ENCODE data around the gene KRT28.

The KRT28 gene, protein sequence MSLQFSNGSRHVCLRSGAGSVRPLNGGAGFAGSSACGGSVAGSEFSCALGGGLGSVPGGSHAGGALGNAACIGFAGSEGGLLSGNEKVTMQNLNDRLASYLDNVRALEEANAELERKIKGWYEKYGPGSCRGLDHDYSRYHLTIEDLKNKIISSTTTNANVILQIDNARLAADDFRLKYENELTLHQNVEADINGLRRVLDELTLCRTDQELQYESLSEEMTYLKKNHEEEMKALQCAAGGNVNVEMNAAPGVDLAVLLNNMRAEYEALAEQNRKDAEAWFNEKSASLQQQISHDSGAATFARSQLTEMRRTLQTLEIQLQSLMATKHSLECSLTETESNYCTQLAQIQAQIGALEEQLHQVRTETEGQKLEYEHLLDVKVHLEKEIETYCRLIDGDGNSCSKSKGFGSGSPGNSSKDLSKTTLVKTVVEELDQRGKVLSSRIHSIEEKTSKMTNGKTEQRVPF

DNA sequence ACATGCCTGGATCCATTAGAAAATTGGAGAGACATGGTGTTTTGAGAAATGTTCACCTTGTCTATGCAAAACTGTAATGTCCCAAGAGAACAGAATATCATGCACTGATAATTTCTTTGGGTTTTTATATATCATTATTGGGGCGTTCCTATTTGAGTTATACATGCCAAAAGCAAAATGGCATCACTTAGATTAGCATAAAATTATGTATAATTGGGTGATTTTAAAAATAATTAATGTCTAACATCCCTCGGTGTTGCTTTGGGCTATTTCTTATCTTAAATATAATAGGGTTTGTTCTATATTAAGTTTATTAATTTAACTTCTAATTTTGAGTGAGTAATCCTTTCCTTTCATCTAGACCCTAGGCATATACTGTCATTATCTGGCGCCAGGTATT, at the start of gene KRT28:
Gene KRT28, minus strand, starts transcription at position 101 of the 400 bp plus-strand sequence. Its CDS starts 66 bp downstream, at position 35.
- FAIRE-seq = no peak

DNA sequence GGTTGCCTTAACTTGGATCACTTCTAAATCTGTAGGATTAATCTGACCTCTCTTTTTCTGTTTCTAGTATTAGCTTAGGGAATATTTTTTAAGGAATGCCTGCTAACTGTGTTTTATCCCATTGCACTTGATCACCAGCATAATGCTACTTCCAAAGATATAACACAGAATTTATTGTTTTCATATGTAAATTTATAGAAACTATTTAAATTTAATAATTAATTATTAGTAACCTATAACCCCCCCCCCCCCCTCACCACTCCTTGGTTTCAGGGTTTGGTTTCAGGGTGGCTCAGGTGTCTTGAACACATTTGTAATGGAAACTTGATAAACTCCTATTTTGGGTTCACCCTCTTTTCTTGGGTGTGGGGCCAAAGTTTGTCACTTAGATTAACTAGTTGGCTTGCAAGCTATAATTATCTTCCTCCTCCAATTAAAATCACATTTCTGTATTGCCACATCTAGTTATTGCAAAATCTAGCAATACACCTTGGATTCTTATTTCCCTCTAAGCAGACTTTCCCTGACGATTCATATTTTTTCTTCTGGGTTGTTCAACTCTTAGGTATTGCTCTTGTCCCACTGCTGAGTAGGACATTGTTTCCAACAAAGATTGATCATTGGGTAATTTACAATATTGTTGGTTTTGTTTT, 49.0 kb upstream of the KRT28 start:
- no peak for FAIRE-seq

DNA sequence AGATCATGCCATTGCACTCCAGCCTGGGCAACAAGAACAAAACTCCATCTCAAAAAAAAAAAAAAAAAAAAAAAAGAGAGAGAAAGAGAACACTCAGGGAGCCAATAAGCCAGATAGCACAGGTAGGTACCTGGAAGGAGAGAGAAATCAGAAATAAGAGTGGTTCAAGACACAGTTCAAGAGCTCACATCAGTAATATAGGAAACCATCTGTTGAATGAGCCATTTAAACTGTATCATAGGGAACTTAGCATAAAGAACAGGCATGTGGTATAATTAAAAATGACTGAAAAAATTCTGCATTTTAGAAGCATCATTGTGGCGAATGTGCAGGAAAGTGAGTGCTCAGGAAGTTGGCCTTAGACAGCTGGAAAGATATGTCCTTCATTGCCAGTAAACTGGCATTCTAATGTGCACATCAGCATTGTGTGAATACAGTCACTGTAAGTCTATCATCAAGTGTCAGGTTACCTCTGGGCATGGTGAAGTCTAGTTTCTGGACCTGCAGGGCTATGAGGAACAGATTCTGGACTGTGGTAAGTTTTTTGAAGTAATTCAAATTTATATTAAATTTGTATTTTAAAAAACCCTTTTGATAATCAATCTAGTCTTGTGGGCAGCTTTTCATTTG, 46.9 kb upstream of the KRT28 start:
- no peak for FAIRE-seq

DNA sequence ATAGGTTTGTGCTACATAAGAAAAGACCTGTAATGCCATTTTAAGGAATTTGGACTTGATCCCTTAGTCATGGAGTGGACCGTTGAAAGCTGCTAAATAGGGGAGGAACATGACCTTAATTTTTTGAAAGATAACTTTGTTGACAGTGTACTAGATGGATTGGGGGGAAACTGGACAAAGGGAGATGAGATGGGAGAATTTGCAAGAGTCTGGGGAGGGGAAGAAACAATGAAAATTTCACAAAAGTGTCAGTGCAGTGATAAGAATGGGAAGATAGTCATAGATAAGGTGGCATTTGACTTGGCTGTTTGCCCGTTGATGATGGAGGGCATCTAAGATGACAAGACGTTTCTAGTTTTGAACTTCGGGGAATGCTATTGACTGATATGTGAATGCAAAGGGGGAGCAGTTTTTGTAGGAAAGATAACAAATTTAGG, 44.9 kb upstream of the KRT28 start:
- no peak for FAIRE-seq

DNA sequence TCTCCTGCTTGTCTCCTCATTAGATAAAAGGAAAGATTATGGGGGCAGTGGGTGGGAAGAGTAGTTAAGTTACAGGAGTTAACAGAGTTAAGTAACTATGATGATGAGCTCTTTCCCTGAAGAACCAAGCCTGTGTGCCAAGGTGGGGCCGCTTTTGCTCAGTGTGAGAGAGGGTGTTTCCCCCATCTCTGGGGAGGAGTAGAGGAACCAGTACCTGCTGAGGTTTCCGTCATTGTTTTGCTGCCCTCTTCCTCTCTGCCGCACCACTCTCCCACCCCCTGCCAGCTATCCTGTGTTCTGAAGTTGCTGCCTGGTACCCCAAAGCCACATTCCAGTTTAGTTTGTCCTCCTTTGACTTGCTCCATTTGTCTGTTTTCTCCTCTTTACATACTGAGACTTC, 43.5 kb upstream of the KRT28 start:
- no peak for FAIRE-seq

DNA sequence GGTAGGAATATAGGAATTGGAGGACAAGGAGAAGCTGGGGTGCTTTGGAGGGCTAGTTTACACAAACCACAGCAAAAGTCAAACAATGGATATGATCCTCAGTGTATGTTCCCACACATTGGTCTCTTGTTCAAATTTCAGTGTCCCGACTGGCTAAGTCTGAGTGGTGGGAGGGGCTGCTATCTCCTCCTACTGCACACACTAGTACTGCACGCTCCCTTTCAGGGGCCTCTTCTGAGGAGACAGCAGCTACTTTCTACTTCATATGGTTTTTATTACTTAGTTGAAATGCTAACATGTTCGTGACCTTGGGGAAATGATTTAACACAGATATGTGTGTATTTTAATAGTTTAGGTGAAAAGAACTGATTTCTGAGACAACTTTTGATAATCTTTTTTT, 41.5 kb upstream of the KRT28 start:
- no peak for FAIRE-seq

DNA sequence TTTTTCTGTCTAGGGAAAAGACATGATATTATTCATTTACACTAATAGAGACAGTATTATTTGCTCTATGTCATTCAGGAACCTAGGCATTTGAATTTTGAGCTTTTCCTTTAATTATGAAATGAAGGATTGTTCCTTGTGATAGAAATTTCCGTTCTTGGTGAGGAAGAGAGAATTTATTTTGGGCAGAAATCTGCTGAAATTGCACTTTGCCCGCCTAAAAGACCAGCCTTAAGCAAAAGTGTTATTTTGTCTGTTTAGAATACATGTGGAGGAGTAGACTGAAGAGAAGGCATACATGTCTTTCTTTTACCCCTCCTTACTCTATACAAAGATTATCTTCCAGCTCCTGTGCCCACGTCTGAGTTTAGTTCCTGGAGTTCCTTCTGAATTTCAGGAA, 39.4 kb upstream of the KRT28 start:
- no peak for FAIRE-seq

DNA sequence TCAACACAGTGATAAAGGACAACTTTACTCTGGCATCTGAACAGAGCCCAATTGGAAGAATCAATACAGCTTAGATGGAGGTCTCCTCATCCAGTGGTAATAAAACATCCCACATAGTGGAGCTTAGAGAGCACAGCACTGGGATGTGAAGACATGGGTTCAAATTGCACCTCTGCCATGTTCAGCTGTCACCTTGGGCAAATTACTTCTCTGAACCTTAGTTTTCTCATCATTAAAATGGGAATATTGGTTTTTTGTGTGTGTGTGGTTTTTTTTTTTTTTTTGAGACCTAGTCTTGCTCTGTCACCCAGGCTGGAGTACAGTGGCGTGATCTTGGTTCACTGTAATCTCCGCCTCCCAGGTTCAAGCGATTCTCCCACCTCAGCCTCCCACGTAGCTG, 36.3 kb upstream of the KRT28 start:
- FAIRE-seq = no peak

DNA sequence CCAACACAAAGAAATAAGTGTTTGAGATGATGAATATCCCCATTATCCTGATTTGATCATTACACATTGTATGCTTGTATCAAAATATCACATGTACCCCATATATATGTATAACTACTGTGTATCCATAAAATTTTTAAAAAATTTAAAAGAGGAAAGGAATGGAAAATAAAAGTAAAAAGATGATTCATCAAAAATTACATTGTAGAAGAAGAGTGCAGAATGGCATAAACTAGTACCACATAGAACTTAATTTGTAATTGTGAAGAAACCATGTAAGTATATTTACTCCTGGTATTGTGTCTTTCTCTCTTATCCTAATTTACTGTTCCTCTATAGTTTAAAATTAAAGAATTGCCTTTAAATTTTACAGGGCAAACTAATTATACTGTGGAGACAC, 34.1 kb upstream of the KRT28 start:
- no peak for FAIRE-seq

DNA sequence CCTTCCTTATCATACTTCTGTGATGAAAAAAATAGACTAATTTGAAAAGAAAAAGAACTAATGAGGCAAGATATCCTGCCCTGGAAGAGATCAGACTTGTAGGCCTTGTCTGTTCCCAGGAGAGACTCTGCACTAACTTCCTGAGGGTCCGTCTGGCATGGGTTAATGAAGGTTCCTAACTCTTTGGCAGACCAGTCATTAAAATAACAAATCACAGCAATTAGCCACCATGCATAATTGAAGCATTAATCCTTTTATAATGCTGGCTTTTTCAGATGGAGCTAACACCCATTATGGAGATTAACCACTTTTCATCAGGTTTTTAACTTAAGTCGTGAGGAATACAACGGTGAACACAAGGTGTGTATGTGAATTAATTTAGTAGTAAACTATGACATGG, 33.1 kb upstream of the KRT28 start:
- no peak for FAIRE-seq

DNA sequence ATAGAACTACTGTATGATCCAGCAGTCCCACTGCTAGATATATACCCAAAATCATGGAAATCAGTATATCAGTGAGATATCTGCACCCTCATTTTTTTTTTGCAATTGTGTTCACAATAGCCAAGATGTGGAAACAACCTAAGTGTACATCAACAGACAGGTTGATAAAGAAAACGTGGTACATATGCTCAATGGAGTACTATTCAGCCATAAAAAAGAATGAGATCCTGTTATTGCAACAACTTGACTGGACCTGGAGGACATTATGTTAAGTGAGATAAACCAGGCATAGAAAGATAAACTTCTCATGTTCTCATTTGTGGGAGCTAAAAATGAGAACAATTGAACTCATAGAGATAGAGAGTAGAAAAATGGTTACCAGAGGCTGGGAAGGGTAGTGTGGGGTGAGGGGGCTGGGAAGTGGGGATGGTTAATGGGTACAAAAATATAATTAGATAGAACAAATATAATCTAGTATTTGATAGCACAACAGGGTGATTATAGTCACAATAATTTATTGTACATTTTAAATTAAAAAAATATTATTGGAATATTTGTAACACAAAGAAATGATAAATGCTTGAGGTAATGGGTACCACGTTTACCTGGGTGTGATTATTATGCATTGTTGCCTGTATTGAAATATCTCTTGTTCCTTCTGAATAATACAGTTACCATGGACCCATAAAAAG, 30.5 kb upstream of the KRT28 start:
- FAIRE-seq = no peak

DNA sequence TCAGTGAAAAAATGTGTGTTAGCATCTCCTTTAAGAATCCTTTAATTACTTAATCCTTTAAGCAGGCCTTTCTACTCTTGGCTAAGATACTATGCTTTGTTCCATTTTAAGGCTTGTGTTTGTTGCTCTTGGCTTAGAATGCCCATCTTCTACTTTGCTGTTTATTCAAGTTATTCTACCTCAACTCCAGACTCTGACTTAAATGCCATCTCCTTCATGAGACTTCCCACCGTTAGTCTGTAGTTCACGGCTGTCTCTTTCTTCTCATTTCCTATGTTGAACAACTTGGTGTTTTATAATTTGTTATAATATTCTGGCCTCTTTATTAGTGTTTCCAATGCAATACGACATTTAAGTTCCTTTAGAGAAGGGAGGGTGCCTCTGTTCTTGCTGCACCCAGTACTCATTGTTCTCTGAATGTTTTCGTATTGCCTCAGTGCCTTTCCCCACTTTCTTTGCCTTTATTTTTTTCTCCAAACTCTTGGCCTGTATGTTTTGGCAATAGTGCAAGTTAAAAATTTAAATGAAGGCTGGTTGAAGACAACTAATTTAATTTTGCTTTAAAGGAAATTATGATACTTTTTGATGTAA, 28.8 kb upstream of the KRT28 start:
- FAIRE-seq = no peak

DNA sequence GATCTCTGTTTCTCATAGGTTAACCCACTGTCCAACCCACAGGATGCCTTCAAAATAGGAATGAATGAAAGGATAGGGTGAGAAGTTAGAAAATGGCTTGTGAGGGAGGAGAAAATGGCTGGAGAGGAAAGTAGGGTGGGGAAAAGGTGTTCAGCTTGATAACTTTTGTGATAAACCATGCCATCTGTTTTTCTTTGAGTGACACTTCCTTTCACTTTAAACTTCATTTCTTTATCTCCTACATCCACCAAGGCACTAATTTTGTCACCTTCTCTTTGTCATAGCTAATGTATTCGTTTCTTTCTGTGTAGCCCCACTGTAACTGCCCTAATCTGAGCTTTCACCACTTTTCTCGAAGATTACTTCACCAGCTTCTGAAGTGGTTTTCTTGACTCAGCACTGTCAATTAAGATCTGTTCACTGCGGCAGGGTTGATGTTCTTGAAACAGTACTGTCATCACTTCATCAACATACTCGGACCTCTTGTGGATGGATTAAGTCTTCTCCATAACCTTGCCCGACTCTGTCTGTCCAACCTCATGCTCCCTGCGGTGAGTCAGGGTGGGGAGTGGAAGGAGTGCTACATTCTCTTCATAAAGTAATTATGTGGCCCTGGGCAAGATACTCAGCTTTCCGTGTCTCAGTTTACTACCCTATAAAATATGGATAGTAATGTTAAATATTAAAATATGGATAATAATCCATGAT, 28.1 kb upstream of the KRT28 start:
- FAIRE-seq = no peak

DNA sequence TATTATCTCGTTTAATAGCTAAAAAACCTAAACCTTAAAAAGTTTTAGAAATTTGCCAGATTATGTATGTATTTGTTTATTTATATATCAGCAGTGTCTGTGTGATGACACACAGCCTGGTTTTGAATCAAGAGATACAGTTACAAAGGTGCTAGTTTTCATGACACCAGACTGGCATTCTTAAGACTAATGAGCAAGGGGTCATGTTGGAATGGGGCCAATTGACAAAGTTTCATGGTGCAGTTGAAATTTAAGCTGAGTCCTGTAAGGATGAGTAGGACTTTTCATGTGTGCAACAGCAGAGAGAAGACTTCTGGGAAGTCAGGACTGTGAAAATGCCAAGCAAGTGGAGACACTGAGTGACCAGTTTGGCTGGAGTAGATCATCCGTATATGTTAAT, 25.8 kb upstream of the KRT28 start:
- no peak for FAIRE-seq

DNA sequence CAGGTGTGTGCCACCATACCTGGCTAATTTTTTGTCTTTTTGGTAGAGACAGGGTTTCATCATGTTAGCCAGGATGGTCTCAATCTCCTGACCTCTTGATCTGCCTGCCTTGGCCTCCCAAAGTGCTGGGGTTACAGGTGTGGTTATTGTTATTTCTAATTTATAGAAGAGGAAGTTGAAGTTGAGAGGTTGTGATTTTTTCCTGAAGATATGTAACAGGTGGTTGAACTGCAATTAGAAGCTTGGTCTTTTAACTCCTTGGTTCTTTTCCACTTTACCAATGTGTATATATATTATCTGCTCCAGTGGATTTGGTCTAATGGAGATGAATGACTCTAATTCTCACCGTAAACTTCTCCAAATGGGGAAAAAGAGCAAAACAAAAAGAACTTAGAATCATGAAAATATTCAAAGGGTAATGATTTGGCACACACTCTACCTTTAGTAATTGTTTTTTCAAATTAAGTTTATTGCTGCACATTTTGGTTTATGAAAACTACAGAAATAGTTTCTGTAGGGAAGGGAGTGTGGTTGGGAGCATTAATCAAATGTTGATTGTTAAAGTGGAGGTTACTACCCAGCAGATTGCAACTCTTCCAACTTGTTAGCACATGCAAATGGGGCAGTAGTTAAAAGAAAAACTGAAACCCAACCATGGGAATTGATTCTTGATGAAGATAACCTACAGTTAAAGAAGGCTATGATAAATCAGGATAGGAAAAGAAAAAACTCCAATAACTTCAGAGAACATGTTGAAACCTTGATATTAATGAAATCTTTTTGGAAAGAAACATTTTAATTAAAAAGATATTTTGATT, 24.5 kb upstream of the KRT28 start:
- no peak for FAIRE-seq

DNA sequence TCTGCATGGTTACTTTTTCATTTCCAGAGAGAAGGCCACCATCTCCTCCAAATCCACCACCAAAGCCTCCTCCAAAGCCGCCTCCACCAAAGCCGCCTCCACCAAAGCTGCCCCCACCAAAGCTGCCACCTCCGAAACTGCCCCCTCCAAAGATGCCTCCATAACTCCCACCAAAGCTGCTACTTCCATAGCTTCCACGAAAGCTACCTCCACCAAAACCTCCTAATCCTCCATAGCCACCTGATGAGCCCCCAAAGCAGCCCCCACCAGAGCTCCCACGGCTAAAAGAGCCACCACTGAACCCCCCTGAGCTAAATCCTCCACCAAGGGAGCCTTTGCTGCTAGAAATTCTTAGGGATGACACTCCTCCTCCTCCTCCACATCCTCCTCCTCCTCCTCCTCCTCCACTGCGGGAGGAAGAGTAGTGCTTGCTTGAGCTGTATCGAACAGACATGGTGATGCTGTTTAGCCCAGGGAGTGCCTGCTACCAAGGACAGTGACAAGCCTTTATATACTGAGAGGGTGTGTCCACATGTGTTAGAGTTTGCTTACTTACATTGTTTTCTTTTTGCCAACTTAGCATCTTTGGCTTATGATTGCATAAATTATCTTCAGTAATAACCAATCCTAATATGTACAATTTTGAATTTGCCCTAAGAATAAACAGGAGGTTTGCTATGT, 22.5 kb upstream of the KRT28 start, which contains the start of gene KRT10:
Gene KRT10, minus strand, starts transcription at position 483 of the 681 bp plus-strand sequence. Its CDS starts 29 bp downstream, at position 454.
- FAIRE-seq = no peak

DNA sequence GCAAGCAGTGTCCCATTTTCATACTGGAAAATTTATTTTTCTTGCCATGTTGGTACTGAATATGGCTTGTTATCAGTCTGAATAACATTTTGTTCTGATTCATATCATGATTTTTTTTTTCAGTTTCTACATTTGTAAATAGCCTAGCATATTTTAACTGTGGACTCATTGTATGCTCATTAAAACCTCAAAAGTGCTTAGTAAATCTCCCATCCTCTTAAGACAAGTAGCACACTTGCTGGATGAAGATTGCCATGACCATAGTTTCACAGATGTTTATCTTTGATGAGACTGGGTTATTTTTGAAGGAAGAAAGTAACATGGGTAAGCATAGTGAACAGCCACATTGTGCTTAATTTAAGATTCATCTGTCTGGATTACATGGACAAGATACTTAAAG, 21.8 kb upstream of the KRT28 start:
- no peak for FAIRE-seq

DNA sequence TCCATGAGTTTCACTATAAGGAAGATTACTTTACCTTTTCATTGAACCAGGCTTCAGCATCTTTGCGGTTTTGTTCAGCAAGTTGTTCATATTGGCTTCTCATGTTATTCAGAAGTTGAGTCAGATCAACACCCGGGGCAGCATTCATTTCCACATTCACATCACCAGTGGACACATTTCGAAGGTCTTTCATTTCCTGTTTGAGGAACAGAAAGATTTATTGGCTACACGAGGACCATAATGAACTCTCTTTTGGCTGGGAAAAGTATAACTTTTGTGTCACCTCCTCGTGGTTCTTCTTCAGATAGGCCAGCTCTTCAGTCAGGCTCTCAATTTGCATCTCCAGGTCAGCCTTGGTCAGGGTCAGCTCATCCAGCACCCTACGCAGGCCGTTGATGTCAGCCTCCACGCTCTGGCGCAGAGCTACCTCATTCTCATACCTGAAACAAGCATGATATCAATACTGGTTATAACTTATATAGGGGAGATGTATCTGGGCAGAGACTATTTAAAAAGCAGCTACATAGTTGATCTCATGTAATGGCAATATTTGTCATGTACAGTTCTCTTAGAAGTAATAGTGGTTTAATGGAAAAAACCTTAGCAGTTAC, 20.6 kb upstream of the KRT28 start:
- no peak for FAIRE-seq

DNA sequence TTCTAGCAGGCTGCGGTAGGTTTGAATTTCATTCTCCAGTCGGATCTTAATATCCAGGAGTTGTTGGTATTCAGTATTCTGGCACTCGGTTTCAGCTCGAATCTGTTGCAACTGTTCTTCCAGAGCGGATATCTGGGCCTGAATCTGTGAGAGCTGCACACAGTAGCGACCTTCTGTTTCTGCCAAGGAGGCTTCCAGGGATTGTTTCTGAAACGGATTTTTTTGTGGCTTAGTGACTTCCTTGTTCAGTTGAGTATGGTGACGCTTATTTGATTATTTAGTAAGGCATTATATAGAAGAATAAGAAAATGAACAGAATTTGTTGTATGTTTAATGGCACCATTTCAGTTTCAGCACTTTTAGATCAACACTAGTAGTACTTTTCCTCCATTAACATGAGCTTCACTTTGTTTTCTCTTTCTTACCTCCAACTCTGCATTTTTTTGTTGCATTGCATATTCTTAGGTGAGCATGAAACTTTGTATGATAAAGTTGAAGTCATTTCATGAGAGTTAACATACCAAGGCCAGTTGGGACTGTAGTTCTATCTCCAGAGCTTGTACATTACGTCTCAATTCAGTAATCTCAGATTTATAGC, 19.9 kb upstream of the KRT28 start:
- FAIRE-seq = no peak
